HepG2 (cell line): ENCODE data around the gene TAF6L. TPM values are rescaled to one million over a fixed set of nuclear protein-coding genes. Genes with fewer than 3 reads are reported as not detected.

Experiments
- BRCA1 ChIP-seq: sonication (generic); formaldehyde crosslinking; IDR thresholded peaks from 2 replicates; pipeline ENCODE4 v1.4.0; 2020; ENCODE audit warnings: missing genetic modification reagents
- DPF2 ChIP-seq: sonication (generic); formaldehyde crosslinking; IDR thresholded peaks from 2 replicates; pipeline ENCODE4 v1.4.0; 2020; ENCODE audit warnings: mild to moderate bottlenecking, low read depth, missing genetic modification reagents, borderline replicate concordance
- EP300 ChIP-seq, 3 experiments: sonication (generic) in 1 of 3; formaldehyde crosslinking in 1 of 3; IDR thresholded peaks; 2 replicates each; pipeline versions ENCODE4 v1.5.1 to v1.6.1; 2011 to 2020; ENCODE audit warnings: low read depth in 2 of 3, low read length in 2 of 3, borderline replicate concordance in 1 of 3, improper control_type of control experiment in 1 of 3, mild to moderate bottlenecking in 1 of 3, missing genetic modification reagents in 1 of 3, moderate library complexity in 1 of 3
- ETV5 ChIP-seq: IDR thresholded peaks from 2 replicates; pipeline ENCODE4 v1.6.1; 2018; ENCODE audit warnings: missing biosample characterization, missing genetic modification reagents, inconsistent platforms, borderline replicate concordance
- FOXC1 ChIP-seq: sonication (generic); formaldehyde crosslinking; IDR thresholded peaks from 2 replicates; pipeline ENCODE4 v1.8.0; 2022; ENCODE audit warnings: mild to moderate bottlenecking, missing genetic modification reagents, borderline replicate concordance
- GLI4 ChIP-seq: sonication (generic); formaldehyde crosslinking; IDR thresholded peaks from 2 replicates; pipeline ENCODE4 v1.5.1; 2020; ENCODE audit warnings: missing genetic modification reagents, mild to moderate bottlenecking, moderate library complexity, borderline replicate concordance
- GTF3A ChIP-seq: sonication (generic); formaldehyde crosslinking; conservative IDR thresholded peaks from 2 replicates; pipeline ENCODE4 v1.4.0; 2020; ENCODE audit warnings: mild to moderate bottlenecking, missing genetic modification reagents
- SIX1 ChIP-seq: sonication (generic); formaldehyde crosslinking; IDR thresholded peaks from 2 replicates; pipeline ENCODE4 v1.4.0; 2020; ENCODE audit warnings: missing genetic modification reagents, borderline replicate concordance
- SMARCC2 ChIP-seq: fragments of 450-650 bp; IDR thresholded peaks from 2 replicates; pipeline ENCODE4 v1.6.1; 2017; ENCODE audit warnings: antibody characterized with exemption, mild to moderate bottlenecking
- TEAD2 ChIP-seq: sonication (generic); formaldehyde crosslinking; IDR thresholded peaks from 2 replicates; pipeline ENCODE4 v1.9.0; 2021; ENCODE audit warnings: missing genetic modification reagents
- ZNF317 ChIP-seq: sonication (generic); formaldehyde crosslinking; IDR thresholded peaks from 2 replicates; pipeline ENCODE4 v1.5.0; 2020; ENCODE audit warnings: mild to moderate bottlenecking, missing genetic modification reagents
- ZNF367 ChIP-seq: sonication (generic); formaldehyde crosslinking; IDR thresholded peaks from 2 replicates; pipeline ENCODE4 v1.4.0; 2020; ENCODE audit warnings: missing genetic modification reagents, borderline replicate concordance
- ZNF441 ChIP-seq: sonication (generic); formaldehyde crosslinking; IDR thresholded peaks from 2 replicates; pipeline ENCODE4 v1.7.0; 2021; ENCODE audit warnings: missing genetic modification reagents, borderline replicate concordance
- ZNF564 ChIP-seq: sonication (generic); formaldehyde crosslinking; IDR thresholded peaks from 2 replicates; pipeline ENCODE4 v1.8.1; 2023; ENCODE audit warnings: mild to moderate bottlenecking, missing genetic modification reagents
- ZNF772 ChIP-seq: sonication (generic); formaldehyde crosslinking; IDR thresholded peaks from 2 replicates; pipeline ENCODE4 v1.5.0; 2020; ENCODE audit warnings: mild to moderate bottlenecking, missing genetic modification reagents
- ZNF781 ChIP-seq: sonication (generic); formaldehyde crosslinking; IDR thresholded peaks from 2 replicates; pipeline ENCODE4 v1.5.1; 2020; ENCODE audit warnings: borderline replicate concordance, mild to moderate bottlenecking, missing genetic modification reagents; ENCODE audit errors: not compliant biosample characterization
- polyA plus RNA-seq, 8 experiments: library from polyadenylated mRNA; depleted of rRNA in 3 of 8; stranded (reverse) in 7 of 8; unstranded in 1 of 8; fragments of >200 nt; fragmentation: Illumina TruSeq in 4 of 8; extraction: Trizol in 4 of 8; gene quantifications; 2 replicates each; pipeline versions ENCODE4 v1.2.1 to v1.2.3, GENCODE V29; 2011 to 2016; ENCODE audit warnings: low read depth in 4 of 8, missing spikeins in 1 of 8, mixed read lengths in 1 of 8; ENCODE audit not compliant: insufficient read depth in 1 of 8
- total RNA-seq, 5 experiments: library from RNA; depleted of rRNA; stranded (reverse); fragments of >200 nt; fragmentation: Illumina TruSeq; extraction: Trizol; gene quantifications; 2 replicates each; pipeline ENCODE4 v1.2.3, GENCODE V29; 2016; ENCODE audit warnings: low read depth in 1 of 5
- TF ChIP-seq, protein P1 (sequence below): sonication (generic); formaldehyde crosslinking; conservative IDR thresholded peaks from 2 replicates; pipeline ENCODE4 v1.4.0; 2020; ENCODE audit warnings: mild to moderate bottlenecking, missing genetic modification reagents, moderate library complexity
- TF ChIP-seq, protein P2 (sequence below): sonication (generic); formaldehyde crosslinking; IDR thresholded peaks from 2 replicates; pipeline ENCODE4; 2020; ENCODE audit warnings: missing genetic modification reagents, mild to moderate bottlenecking, borderline replicate concordance
- TF ChIP-seq, protein P3 (sequence below): IDR thresholded peaks from 2 replicates; pipeline ENCODE4 v1.6.1; 2016; ENCODE audit warnings: low read depth
- TF ChIP-seq, protein P4 (sequence below): sonication (generic); formaldehyde crosslinking; IDR thresholded peaks from 2 replicates; pipeline ENCODE4 v1.4.0; 2020; ENCODE audit warnings: mild to moderate bottlenecking, missing genetic modification reagents

Gene TAF6L
- total and polyA plus RNA-seq, 2 of the 13 experiments (the other 11 are each of a cell fraction or from before 2014, with no cell fraction given), result 12.6 to 19.4 TPM

DNA sequence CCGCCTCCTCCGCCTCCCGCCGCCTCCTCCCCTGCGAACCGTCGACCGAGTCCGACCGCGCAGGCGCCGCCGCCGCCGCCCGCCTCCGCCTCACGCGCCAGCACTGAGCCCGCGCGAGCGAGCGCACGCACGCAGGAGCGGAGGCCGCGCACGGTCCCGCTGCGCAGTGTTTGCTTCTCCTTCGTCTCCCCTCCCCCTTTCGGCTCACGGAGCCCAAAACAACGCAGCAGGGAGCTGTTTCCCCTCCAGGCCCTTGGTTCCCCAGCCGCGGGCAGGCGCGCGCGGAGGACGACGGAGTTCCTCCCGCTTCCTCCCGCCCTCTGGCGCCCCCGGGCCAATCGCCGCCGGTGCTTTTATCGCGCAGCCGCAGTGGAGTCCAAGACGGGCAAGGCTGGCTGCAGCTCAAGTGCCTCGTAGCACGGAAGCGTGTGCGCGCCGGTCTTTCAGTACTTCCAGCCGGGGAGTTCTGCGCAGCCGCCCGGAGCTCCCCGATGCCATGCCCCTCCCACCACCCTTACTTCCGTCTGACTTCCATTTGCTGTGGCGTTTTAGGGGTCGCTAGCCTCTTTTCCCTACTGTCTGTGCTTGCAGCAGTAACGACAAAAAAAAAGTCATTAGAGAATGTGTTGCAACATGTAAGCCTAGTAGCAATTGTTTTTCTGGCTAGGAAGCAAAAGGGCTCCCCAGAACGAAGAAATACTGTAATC is 43.9 kb upstream of the TAF6L start, which contains the start of gene HNRNPUL2 (continued):
- TF ChIP-seq TEAD2 (CRISPR knock-in tag) (no peak), ZNF441 (CRISPR knock-in tag) (peak; percentile 90), ETV5 (peak; percentile 72; the same call in 1 of the 2 replicates), SIX1 (CRISPR knock-in tag) (no peak), EP300 (IDR thresholded peaks at IDR 0.05; ENCODE audit: low read depth in 2 of 2, low read length in 2 of 2) (no peak), EP300 (CRISPR knock-in tag; IDR thresholded peaks at IDR 0.05; ENCODE audit: borderline replicate concordance) (0 out of 2 replicates have a peak, but pooled peaks have one; percentile 45), BRCA1 (CRISPR knock-in tag) (no peak; the same call in 1 of the 2 replicates), ZNF781 (peak; percentile 66), GLI4 (CRISPR knock-in tag) (peak; percentile 65), ZNF772 (CRISPR knock-in tag) (peak; percentile 86; the same call in 1 of the 2 replicates), DPF2 (CRISPR knock-in tag) (no peak), FOXC1 (CRISPR knock-in tag) (peak; percentile 93), ZNF317 (CRISPR knock-in tag) (no peak), SMARCC2 (no peak), GTF3A (CRISPR knock-in tag) (peak; percentile 67; the same call in 1 of the 2 replicates), ZNF367 (peak; percentile 84; the same call in 1 of the 2 replicates), ZNF564 (CRISPR knock-in tag) (peak; percentile 92)
- TF ChIP-seq, protein P1, sequence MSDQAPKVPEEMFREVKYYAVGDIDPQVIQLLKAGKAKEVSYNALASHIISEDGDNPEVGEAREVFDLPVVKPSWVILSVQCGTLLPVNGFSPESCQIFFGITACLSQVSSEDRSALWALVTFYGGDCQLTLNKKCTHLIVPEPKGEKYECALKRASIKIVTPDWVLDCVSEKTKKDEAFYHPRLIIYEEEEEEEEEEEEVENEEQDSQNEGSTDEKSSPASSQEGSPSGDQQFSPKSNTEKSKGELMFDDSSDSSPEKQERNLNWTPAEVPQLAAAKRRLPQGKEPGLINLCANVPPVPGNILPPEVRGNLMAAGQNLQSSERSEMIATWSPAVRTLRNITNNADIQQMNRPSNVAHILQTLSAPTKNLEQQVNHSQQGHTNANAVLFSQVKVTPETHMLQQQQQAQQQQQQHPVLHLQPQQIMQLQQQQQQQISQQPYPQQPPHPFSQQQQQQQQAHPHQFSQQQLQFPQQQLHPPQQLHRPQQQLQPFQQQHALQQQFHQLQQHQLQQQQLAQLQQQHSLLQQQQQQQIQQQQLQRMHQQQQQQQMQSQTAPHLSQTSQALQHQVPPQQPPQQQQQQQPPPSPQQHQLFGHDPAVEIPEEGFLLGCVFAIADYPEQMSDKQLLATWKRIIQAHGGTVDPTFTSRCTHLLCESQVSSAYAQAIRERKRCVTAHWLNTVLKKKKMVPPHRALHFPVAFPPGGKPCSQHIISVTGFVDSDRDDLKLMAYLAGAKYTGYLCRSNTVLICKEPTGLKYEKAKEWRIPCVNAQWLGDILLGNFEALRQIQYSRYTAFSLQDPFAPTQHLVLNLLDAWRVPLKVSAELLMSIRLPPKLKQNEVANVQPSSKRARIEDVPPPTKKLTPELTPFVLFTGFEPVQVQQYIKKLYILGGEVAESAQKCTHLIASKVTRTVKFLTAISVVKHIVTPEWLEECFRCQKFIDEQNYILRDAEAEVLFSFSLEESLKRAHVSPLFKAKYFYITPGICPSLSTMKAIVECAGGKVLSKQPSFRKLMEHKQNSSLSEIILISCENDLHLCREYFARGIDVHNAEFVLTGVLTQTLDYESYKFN, result peak; percentile 62
- TF ChIP-seq, protein P2, sequence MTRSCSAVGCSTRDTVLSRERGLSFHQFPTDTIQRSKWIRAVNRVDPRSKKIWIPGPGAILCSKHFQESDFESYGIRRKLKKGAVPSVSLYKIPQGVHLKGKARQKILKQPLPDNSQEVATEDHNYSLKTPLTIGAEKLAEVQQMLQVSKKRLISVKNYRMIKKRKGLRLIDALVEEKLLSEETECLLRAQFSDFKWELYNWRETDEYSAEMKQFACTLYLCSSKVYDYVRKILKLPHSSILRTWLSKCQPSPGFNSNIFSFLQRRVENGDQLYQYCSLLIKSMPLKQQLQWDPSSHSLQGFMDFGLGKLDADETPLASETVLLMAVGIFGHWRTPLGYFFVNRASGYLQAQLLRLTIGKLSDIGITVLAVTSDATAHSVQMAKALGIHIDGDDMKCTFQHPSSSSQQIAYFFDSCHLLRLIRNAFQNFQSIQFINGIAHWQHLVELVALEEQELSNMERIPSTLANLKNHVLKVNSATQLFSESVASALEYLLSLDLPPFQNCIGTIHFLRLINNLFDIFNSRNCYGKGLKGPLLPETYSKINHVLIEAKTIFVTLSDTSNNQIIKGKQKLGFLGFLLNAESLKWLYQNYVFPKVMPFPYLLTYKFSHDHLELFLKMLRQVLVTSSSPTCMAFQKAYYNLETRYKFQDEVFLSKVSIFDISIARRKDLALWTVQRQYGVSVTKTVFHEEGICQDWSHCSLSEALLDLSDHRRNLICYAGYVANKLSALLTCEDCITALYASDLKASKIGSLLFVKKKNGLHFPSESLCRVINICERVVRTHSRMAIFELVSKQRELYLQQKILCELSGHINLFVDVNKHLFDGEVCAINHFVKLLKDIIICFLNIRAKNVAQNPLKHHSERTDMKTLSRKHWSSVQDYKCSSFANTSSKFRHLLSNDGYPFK (CRISPR knock-in tag), result peak; percentile 30; the same call in 1 of the 2 replicates
- TF ChIP-seq, protein P3, sequence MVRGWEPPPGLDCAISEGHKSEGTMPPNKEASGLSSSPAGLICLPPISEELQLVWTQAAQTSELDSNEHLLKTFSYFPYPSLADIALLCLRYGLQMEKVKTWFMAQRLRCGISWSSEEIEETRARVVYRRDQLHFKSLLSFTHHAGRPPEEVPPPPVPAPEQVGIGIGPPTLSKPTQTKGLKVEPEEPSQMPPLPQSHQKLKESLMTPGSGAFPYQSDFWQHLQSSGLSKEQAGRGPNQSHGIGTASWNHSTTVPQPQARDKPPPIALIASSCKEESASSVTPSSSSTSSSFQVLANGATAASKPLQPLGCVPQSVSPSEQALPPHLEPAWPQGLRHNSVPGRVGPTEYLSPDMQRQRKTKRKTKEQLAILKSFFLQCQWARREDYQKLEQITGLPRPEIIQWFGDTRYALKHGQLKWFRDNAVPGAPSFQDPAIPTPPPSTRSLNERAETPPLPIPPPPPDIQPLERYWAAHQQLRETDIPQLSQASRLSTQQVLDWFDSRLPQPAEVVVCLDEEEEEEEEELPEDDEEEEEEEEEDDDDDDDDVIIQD (CRISPR knock-in tag), result peak; percentile 10; the same call in 1 of the 2 replicates
- TF ChIP-seq, protein P4, sequence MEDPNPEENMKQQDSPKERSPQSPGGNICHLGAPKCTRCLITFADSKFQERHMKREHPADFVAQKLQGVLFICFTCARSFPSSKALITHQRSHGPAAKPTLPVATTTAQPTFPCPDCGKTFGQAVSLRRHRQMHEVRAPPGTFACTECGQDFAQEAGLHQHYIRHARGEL, result no peak
